GM12891 (cell line): Measurements from ENCODE around the gene SMTNL2.

Source experiments
- PAX5 ChIP-seq: IDR thresholded peaks from 2 replicates; pipeline ENCODE4 v1.6.1; 2011; ENCODE audit warnings: low read length, moderate library complexity, mild to moderate bottlenecking; ENCODE audit not compliant: insufficient read depth, severe bottlenecking
- POLR2A ChIP-seq: IDR thresholded peaks from 2 replicates; pipeline ENCODE4 v1.6.1; 2011; ENCODE audit warnings: low read depth, low read length, control low read depth
- POLR2AphosphoS5 ChIP-seq: IDR thresholded peaks from 2 replicates; pipeline ENCODE4 v1.6.1; 2011; ENCODE audit warnings: low read depth, low read length, control low read depth
- SPI1 ChIP-seq: IDR thresholded peaks from 2 replicates; pipeline ENCODE4 v1.6.1; 2011; ENCODE audit warnings: low read depth, low read length, control low read depth
- TAF1 ChIP-seq: IDR thresholded peaks from 2 replicates; pipeline ENCODE4 v1.6.1; 2011; ENCODE audit warnings: low read depth, low read length, control low read depth

DNA sequence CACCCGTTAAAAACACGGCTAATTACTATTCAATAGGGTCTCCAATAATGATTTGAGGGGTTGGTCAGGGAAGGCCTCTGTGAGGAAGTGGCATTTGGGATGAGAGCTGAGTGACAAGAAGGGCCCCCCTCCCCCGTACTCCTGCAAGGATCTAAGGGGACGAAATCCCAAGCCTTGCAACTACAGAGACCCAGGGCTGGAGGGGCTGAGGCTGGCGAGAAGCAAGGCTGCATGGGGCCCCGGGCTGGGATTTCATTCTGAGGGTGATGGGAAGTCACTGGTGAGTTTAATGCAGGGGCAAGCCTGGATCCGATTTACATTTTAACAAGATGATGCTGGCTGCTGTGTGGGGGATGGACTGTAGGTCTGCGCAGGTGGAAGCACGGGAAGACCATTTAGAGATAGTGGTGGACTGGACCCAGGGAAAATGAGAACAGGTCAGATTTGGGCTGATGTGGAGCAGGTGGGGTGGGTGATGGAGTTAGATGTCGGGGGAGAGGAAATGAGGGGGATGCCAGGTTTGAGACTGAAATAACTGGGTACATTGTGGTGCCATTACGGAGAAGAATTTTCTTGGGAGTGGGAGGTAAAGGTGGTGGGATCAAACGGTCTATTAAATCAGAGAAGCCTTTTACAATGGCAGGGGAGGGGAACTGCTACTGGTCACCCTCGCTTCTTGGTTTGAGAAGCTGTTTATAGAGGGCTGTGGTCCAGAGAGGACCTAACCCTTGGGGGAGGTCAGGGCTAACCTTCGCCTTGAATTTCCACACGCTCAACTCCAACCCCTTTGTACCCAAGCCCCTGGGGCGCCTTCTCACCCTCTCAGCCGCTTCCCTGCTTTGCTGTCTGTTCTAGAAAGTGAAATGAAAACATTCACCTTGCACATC lies 28.2 kb upstream of the SMTNL2 start:
- TF ChIP-seq POLR2A (no peak), POLR2AphosphoS5 (no peak), TAF1 (no peak), SPI1 (no peak), PAX5 (no peak)
